Stomach (tissue), 4 donors: Measurements from ENCODE around the gene PSMD8.

ENCODE experiments used
- POLR2A ChIP-seq, 4 donors: fragments of 450-650 bp; IDR thresholded peaks; one replicate each; pipeline ENCODE4 v1.6.1; 2016; ENCODE audit warnings: antibody characterized with exemption in 4 of 4, control low read depth in 2 of 4, mild to moderate bottlenecking in 1 of 4, moderate library complexity in 1 of 4
- POLR2AphosphoS5 ChIP-seq, 3 donors: sonication (generic); formaldehyde crosslinking; IDR thresholded peaks; one replicate each; pipeline ENCODE4 v1.6.1; 2016; ENCODE audit warnings: antibody characterized with exemption in 3 of 3
- TF ChIP-seq, protein P1 (sequence below), 7 experiments: fragments of 450-650 bp in 4 of 7; fragments of 200-600 bp in 3 of 7; sonication (generic) in 3 of 7; IDR thresholded peaks; one replicate each; pipeline ENCODE4 v1.5.1; 2016 to 2019; ENCODE audit warnings: antibody characterized with exemption in 7 of 7, control low read depth in 2 of 7, mild to moderate bottlenecking in 1 of 7

DNA sequence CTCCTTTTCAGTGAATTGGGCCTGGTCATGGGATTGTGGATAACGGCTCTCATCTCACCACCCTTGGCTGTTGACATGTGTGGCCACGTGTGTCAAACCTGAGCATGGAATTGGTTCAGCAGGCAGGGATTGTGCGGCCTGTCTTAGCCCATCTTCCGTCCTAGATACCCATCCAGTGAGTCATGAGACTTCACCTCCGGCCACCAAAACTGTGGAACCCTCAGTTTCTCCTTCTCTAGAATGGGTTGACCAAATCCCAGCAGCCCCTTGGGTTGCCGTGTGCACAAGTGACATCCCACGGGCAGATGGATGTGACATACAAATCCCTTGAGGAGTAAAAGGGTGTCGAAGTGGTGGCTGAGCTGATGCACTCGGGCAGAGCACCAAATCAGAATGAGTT lies 6.8 kb downstream of the PSMD8 start:
- TF ChIP-seq, protein P1, sequence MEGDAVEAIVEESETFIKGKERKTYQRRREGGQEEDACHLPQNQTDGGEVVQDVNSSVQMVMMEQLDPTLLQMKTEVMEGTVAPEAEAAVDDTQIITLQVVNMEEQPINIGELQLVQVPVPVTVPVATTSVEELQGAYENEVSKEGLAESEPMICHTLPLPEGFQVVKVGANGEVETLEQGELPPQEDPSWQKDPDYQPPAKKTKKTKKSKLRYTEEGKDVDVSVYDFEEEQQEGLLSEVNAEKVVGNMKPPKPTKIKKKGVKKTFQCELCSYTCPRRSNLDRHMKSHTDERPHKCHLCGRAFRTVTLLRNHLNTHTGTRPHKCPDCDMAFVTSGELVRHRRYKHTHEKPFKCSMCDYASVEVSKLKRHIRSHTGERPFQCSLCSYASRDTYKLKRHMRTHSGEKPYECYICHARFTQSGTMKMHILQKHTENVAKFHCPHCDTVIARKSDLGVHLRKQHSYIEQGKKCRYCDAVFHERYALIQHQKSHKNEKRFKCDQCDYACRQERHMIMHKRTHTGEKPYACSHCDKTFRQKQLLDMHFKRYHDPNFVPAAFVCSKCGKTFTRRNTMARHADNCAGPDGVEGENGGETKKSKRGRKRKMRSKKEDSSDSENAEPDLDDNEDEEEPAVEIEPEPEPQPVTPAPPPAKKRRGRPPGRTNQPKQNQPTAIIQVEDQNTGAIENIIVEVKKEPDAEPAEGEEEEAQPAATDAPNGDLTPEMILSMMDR (IDR thresholded peaks at IDR 0.05): no peak
- no peak for TF ChIP-seq POLR2A (IDR thresholded peaks at IDR 0.05)
- no peak for TF ChIP-seq POLR2AphosphoS5 (IDR thresholded peaks at IDR 0.05)
